Panc1 (cell line): ENCODE measurements around the gene PTDSS2. TPM values are rescaled to one million over a fixed set of nuclear protein-coding genes. Genes with fewer than 3 reads are reported as not detected.
A peak's percentile ranks its signal among the peaks of the same experiment; 100 is the strongest.
"Not testable (repeated sequence)": the region's sequence is repeated elsewhere in the genome, so short reads cannot be mapped to it uniquely, and the experiment has no call there.

Experiments
- ATAC-seq: fragments of 200-7000 bp; cut with Tn5 transposase; 2 replicates; pipeline ENCODE4 v1.9.1; 2020; ENCODE audit warnings: mild to moderate bottlenecking, moderate library complexity
- BruUV-seq: library from RNA; stranded (reverse); fragments of 400-500 nt; replicated peaks from 2 replicates; lab custom pipeline; 2021; lab: Mats Ljungman, UMichigan
- CTCF ChIA-PET: fragments of 300-600 bp; sonication (Branson Sonifier 250); formaldehyde crosslinking; loops from one replicate; lab custom pipeline; 2022; ENCODE audit warnings: antibody characterized with exemption; lab: Charles Lee
- POLR2A ChIA-PET: fragments of 300-600 bp; sonication (Branson Sonifier 250); formaldehyde crosslinking; loops from one replicate; lab custom pipeline; 2022; ENCODE audit warnings: antibody characterized with exemption; lab: Charles Lee
- DNase-seq: peaks from one replicate; pipeline ENCODE4 v3.0.0-alpha.2; 2010; ENCODE audit warnings: low read depth, low spot score
- H3K27ac ChIP-seq: 2 replicates; pipeline ENCODE4 v1.5.1; 2011; ENCODE audit warnings: mild to moderate bottlenecking, low read length, inconsistent platforms
- H3K27me3 ChIP-seq: fragments of 200-500 bp; sonication (Bioruptor generic); 2 replicates; pipeline ENCODE4 v1.6.0; 2014; ENCODE audit warnings: low read length, inconsistent platforms; ENCODE audit not compliant: control insufficient read depth, insufficient read depth
- H3K36me3 ChIP-seq: fragments of 200-500 bp; sonication (Bioruptor generic); 2 replicates; pipeline ENCODE4 v1.5.1; 2014; ENCODE audit warnings: inconsistent platforms, mild to moderate bottlenecking, low read length, moderate library complexity; ENCODE audit not compliant: control insufficient read depth, insufficient read depth
- H3K4me1 ChIP-seq: 2 replicates; pipeline ENCODE4 v1.5.1; 2011; ENCODE audit warnings: inconsistent platforms, mild to moderate bottlenecking, low read length, moderate library complexity; ENCODE audit not compliant: control insufficient read depth, insufficient read depth
- H3K4me3 ChIP-seq, 2 experiments: 2 replicates each; pipeline ENCODE4 v1.5.1; 2011 to 2012; ENCODE audit warnings: low read depth in 2 of 2, low read length in 2 of 2, mild to moderate bottlenecking in 2 of 2, inconsistent platforms in 1 of 2, moderate library complexity in 1 of 2
- H3K9me3 ChIP-seq: fragments of 200-500 bp; sonication (Bioruptor generic); 2 replicates; pipeline ENCODE4 v1.5.1; 2014; ENCODE audit warnings: low read depth, mild to moderate bottlenecking, inconsistent platforms, low read length, moderate library complexity; ENCODE audit not compliant: control insufficient read depth, insufficient read depth
- CTCF ChIP-seq: fragments of 450-650 bp; IDR thresholded peaks from 2 replicates; pipeline ENCODE4 v1.5.1; 2017; ENCODE audit warnings: mild to moderate bottlenecking
- POLR2AphosphoS5 ChIP-seq: IDR thresholded peaks from 2 replicates; pipeline ENCODE4 v1.6.1; 2012; ENCODE audit warnings: mild to moderate bottlenecking, low read depth, low read length, moderate library complexity
- SIN3A ChIP-seq: IDR thresholded peaks from 2 replicates; pipeline ENCODE4 v1.6.1; 2012; ENCODE audit warnings: low read depth, mild to moderate bottlenecking, low read length, moderate library complexity, borderline replicate concordance; ENCODE audit not compliant: insufficient read depth
- TCF7L2 ChIP-seq: IDR thresholded peaks from 2 replicates; pipeline ENCODE4 v1.6.1; 2011; ENCODE audit warnings: mild to moderate bottlenecking, low read depth, low read length, inconsistent platforms
- in situ Hi-C: cut with HindIII; loops from 2 replicates; pipeline ENCODE4 v1.10.0; 2016; ENCODE audit warnings: low sequenced_read_pairs, low pct_unique_long_range_greater_than_20kb
- intact Hi-C: fragments of 100-400 bp; cut with micrococcal nuclease; formaldehyde crosslinking; loops from one replicate; pipeline ENCODE4 v1.10.0; 2022; ENCODE audit not compliant: unreplicated experiment
- total RNA-seq: library from RNA; stranded (reverse); gene quantifications from one replicate; pipeline ENCODE4 v1.2.1, GENCODE V29; 2021; ENCODE audit not compliant: unreplicated experiment
- TF ChIP-seq, protein P1 (sequence below), 2 experiments: IDR thresholded peaks; 2 replicates each; pipeline ENCODE4 v1.6.1; 2011 to 2012; ENCODE audit warnings: low read depth in 2 of 2, control low read depth in 1 of 2, low read length in 1 of 2, mild to moderate bottlenecking in 1 of 2, moderate library complexity in 1 of 2; ENCODE audit not compliant: insufficient read depth in 1 of 2

PTDSS2 gene
- total RNA-seq, 1 experiment from 2014 or later, result 103 TPM

DNA sequence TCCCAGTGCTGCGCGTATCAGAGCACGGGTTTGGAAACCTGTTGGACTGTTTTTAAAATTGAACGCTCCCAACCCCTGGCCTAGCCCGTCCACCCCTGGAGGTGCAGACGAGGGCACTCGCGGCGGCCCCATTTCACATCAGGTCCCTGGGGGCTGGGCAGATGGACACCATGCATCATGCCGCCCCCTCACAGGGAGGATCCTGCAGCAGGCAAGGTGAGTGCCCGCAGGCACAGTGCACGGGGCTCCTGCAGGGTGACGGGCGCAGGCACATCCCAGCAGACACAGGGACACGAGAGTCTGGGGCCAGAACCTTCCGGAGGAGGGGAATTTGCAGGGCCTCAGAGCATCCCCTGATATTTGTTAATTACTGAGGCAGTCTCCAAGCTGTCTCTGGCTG lies 15.6 kb upstream of the PTDSS2 start:
- DNase-seq, result no peak
- TF ChIP-seq TCF7L2 (no peak), POLR2AphosphoS5 (no peak), SIN3A (no peak), CTCF (no peak)
- TF ChIP-seq, protein P1, sequence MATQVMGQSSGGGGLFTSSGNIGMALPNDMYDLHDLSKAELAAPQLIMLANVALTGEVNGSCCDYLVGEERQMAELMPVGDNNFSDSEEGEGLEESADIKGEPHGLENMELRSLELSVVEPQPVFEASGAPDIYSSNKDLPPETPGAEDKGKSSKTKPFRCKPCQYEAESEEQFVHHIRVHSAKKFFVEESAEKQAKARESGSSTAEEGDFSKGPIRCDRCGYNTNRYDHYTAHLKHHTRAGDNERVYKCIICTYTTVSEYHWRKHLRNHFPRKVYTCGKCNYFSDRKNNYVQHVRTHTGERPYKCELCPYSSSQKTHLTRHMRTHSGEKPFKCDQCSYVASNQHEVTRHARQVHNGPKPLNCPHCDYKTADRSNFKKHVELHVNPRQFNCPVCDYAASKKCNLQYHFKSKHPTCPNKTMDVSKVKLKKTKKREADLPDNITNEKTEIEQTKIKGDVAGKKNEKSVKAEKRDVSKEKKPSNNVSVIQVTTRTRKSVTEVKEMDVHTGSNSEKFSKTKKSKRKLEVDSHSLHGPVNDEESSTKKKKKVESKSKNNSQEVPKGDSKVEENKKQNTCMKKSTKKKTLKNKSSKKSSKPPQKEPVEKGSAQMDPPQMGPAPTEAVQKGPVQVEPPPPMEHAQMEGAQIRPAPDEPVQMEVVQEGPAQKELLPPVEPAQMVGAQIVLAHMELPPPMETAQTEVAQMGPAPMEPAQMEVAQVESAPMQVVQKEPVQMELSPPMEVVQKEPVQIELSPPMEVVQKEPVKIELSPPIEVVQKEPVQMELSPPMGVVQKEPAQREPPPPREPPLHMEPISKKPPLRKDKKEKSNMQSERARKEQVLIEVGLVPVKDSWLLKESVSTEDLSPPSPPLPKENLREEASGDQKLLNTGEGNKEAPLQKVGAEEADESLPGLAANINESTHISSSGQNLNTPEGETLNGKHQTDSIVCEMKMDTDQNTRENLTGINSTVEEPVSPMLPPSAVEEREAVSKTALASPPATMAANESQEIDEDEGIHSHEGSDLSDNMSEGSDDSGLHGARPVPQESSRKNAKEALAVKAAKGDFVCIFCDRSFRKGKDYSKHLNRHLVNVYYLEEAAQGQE (IDR thresholded peaks at IDR 0.05; ENCODE audit: insufficient read depth in 1 of 2, low read depth in 2 of 2, low read length in 1 of 2), result no peak
- ChIA-PET CTCF (no interaction called here), POLR2A (no interaction called here)
- Histone ChIP-seq H3K9me3 (no peaks in the 10 kb centered on the region), H3K4me1 (peaks cover 11% of the 10 kb centered on the region), H3K27me3 (no peaks in the 10 kb centered on the region), H3K27ac (no peak overlapping the region), H3K36me3 (no peaks in the 10 kb centered on the region), H3K4me3 (no peak overlapping the region)
- ATAC-seq, result no peak
- in situ Hi-C loops (no loop called here), intact Hi-C loops (no loop called here)
- BruUV-seq, result no TSS peak

GRCh38 chr11:434999-435740 lies 14.9 kb upstream of the PTDSS2 start:
- H3K27ac ChIP-seq, BruUV-seq, CTCF ChIA-PET, H3K36me3 ChIP-seq, intact Hi-C loops, H3K9me3 ChIP-seq, H3K4me3 ChIP-seq, H3K4me1 ChIP-seq, POLR2A ChIA-PET, DNase-seq, H3K27me3 ChIP-seq, in situ Hi-C loops: not testable (repeated sequence)
- ATAC-seq, result peak; percentile 49

GRCh38 chr11:437228-437870 lies 12.7 kb upstream of the PTDSS2 start:
- DNase-seq (no peak), ATAC-seq (no peak)
- TF ChIP-seq CTCF, result no peak
- no peak for TF ChIP-seq POLR2AphosphoS5
- no peak for TF ChIP-seq TCF7L2
- TF ChIP-seq SIN3A, result no peak
- TF ChIP-seq, protein P1 (IDR thresholded peaks at IDR 0.05; ENCODE audit: insufficient read depth in 1 of 2, low read depth in 2 of 2, low read length in 1 of 2), result no peak
- no TSS peak for BruUV-seq
- in situ Hi-C loops, result no loop called here
- Histone ChIP-seq H3K27me3 (no peaks in the 10 kb centered on the region), H3K4me3 (no peak overlapping the region), H3K4me1 (peaks cover 8% of the 10 kb centered on the region), H3K27ac (no peak overlapping the region), H3K36me3 (no peaks in the 10 kb centered on the region), H3K9me3 (no peaks in the 10 kb centered on the region)
- POLR2A ChIA-PET, result no interaction called here
- CTCF ChIA-PET, result no interaction called here
- intact Hi-C loops, result no loop called here
